A549 (cell line): Measurements from ENCODE around the gene TNN. TPM values are rescaled to one million over a fixed set of nuclear protein-coding genes. Genes with fewer than 3 reads are reported as not detected.
A peak's percentile ranks its signal among the peaks of the same experiment; 100 is the strongest.

Source experiments
- ATAC-seq, 2 experiments: fragments of 200-7000 bp in 1 of 2; fragments of >200 bp in 1 of 2; cut with Nextera tagmentation in 1 of 2; cut with Tn5 transposase in 1 of 2; 3 replicates each; pipeline versions ENCODE4 v1.8.0 to v1.9.1; 2018 to 2020; ENCODE audit warnings: mild to moderate bottlenecking in 1 of 2, moderate library complexity in 1 of 2
- CTCF ChIA-PET: fragments of 300-600 bp; sonication (Branson Sonifier 250); formaldehyde crosslinking; extraction: SDS; loops from one replicate; lab custom pipeline; 2021; ENCODE audit warnings: antibody characterized with exemption, inconsistent platforms; lab: Yijun Ruan, JAX
- POLR2A ChIA-PET: fragments of 350-600 bp; formaldehyde crosslinking; extraction: SDS; loops from one replicate; lab custom pipeline; 2021; ENCODE audit warnings: antibody characterized with exemption, inconsistent platforms; lab: Yijun Ruan, JAX
- DNase-seq, 2 experiments: peaks; one replicate each; pipeline versions ENCODE4 v3.0.0 to v3.0.0-alpha.2; 2011 to 2016; ENCODE audit warnings: low read depth in 1 of 2, low spot score in 1 of 2
- FAIRE-seq: peaks from 2 replicates; lab custom pipeline; 2011; peaks lifted over from hg19 to GRCh38; lab: Jason Lieb, UNC
- H3K27ac ChIP-seq, 2 experiments: fragments of >200 bp; sonication (Bioruptor Twin); formaldehyde crosslinking; 3 replicates each; pipeline ENCODE4 v1.5.1; 2016 to 2017
- H3K4me1 ChIP-seq: fragments of >200 bp; sonication (Bioruptor Twin); formaldehyde crosslinking; 3 replicates; pipeline ENCODE4 v1.6.1; 2016
- H3K4me2 ChIP-seq: fragments of >200 bp; sonication (Bioruptor Twin); formaldehyde crosslinking; 3 replicates; pipeline ENCODE4 v1.6.1; 2016
- H3K4me3 ChIP-seq: fragments of >200 bp; sonication (Bioruptor Twin); formaldehyde crosslinking; 3 replicates; pipeline ENCODE4 v1.5.1; 2016
- H3K9me3 ChIP-seq: fragments of >200 bp; sonication (Bioruptor Twin); formaldehyde crosslinking; 3 replicates; pipeline ENCODE4 v1.6.1; 2016
- BCL3 ChIP-seq: fragments of >200 bp; sonication (Bioruptor Twin); formaldehyde crosslinking; IDR thresholded peaks from 3 replicates; pipeline ENCODE4 v1.6.1; 2016
- CBX2 ChIP-seq: fragments of 200-600 bp; sonication (generic); IDR thresholded peaks from 2 replicates; pipeline ENCODE4 v1.6.1; 2016; ENCODE audit warnings: low read depth, mild to moderate bottlenecking, borderline replicate concordance
- CEBPB ChIP-seq, 2 experiments: fragments of >200 bp in 1 of 2; sonication (Bioruptor Twin) in 1 of 2; formaldehyde crosslinking in 1 of 2; IDR thresholded peaks; 2 replicates each; pipeline ENCODE4 v1.6.1; 2012 to 2016
- CHD2 ChIP-seq: fragments of 150-350 bp; IDR thresholded peaks from 2 replicates; pipeline ENCODE4 v1.6.1; 2014; ENCODE audit warnings: low read length; ENCODE audit not compliant: partially characterized antibody
- CHD4 ChIP-seq: fragments of 200-600 bp; sonication (generic); IDR thresholded peaks from 2 replicates; pipeline ENCODE4 v1.6.1; 2016; ENCODE audit warnings: antibody characterized with exemption, mild to moderate bottlenecking, borderline replicate concordance
- EHMT2 ChIP-seq: fragments of 200-600 bp; sonication (generic); IDR thresholded peaks from 2 replicates; pipeline ENCODE4 v1.6.1; 2016; ENCODE audit warnings: antibody characterized with exemption, low read depth, mild to moderate bottlenecking, moderate library complexity
- EP300 ChIP-seq, 2 experiments: fragments of >200 bp; sonication (Bioruptor Twin); formaldehyde crosslinking; IDR thresholded peaks; 2 replicates in 1 of 2; 3 replicates in 1 of 2; pipeline ENCODE4 v1.6.1; 2016 to 2017
- FOSB ChIP-seq: fragments of 250-450 bp; sonication (Bioruptor Pico); IDR thresholded peaks from 2 replicates; pipeline ENCODE4 v1.5.0; 2020; ENCODE audit warnings: mild to moderate bottlenecking, moderate library complexity
- HEYL ChIP-seq: fragments of 250-450 bp; sonication (Bioruptor Pico); IDR thresholded peaks from 2 replicates; pipeline ENCODE4 v1.8.0; 2021; ENCODE audit warnings: mild to moderate bottlenecking, moderate library complexity
- HOXB13 ChIP-seq: fragments of 250-450 bp; sonication (Bioruptor Pico); IDR thresholded peaks from 2 replicates; pipeline ENCODE4 v1.5.0; 2020; ENCODE audit warnings: low read depth, mild to moderate bottlenecking, moderate library complexity
- KDM1A ChIP-seq: fragments of 200-600 bp; sonication (generic); IDR thresholded peaks from 2 replicates; pipeline ENCODE4 v1.6.1; 2016; ENCODE audit warnings: low read depth, mild to moderate bottlenecking
- MAZ ChIP-seq: fragments of 150-350 bp; IDR thresholded peaks from 2 replicates; pipeline ENCODE4 v1.6.1; 2014; ENCODE audit warnings: antibody characterized with exemption, low read depth, low read length, borderline replicate concordance
- POLR2AphosphoS2 ChIP-seq: conservative IDR thresholded peaks from 2 replicates; pipeline ENCODE4 v1.6.1; 2012; ENCODE audit warnings: low read length, improper control_type of control experiment, inconsistent platforms
- RAD21 ChIP-seq, 2 experiments: fragments of >200 bp in 1 of 2; sonication (Bioruptor Twin) in 1 of 2; formaldehyde crosslinking in 1 of 2; IDR thresholded peaks in 1 of 2; conservative IDR thresholded peaks in 1 of 2; 2 replicates in 1 of 2; 3 replicates in 1 of 2; pipeline ENCODE4 v1.6.1; 2012 to 2018; ENCODE audit warnings: inconsistent platforms in 1 of 2
- RARB ChIP-seq: fragments of 250-450 bp; sonication (Bioruptor Pico); IDR thresholded peaks from 2 replicates; pipeline ENCODE4 v1.8.0; 2021; ENCODE audit warnings: mild to moderate bottlenecking, moderate library complexity
- RFX5 ChIP-seq: fragments of 450-650 bp; IDR thresholded peaks from 2 replicates; pipeline ENCODE4 v1.7.1; 2014; ENCODE audit warnings: antibody characterized with exemption, mild to moderate bottlenecking, moderate library complexity
- RNF2 ChIP-seq: fragments of 200-600 bp; sonication (generic); IDR thresholded peaks from 2 replicates; pipeline ENCODE4 v1.6.1; 2016; ENCODE audit warnings: low read depth, mild to moderate bottlenecking, antibody characterized with exemption, moderate library complexity, borderline replicate concordance
- SMC3 ChIP-seq: fragments of >200 bp; sonication (Bioruptor Twin); formaldehyde crosslinking; IDR thresholded peaks from 3 replicates; pipeline ENCODE4 v1.6.1; 2018; ENCODE audit warnings: inconsistent platforms
- TFCP2L1 ChIP-seq: fragments of 250-450 bp; sonication (Bioruptor Pico); IDR thresholded peaks from 2 replicates; pipeline ENCODE4 v1.5.0; 2021; ENCODE audit warnings: mild to moderate bottlenecking
- WGBS: methylation state at CpG from one replicate; pipeline ENCODE4 v1.1.6; 2017; ENCODE audit errors: missing lambda C conversion rate; 5-methylcytosine and 5-hydroxymethylcytosine counted together
- polyA plus RNA-seq, 4 experiments: library from polyadenylated mRNA; depleted of rRNA in 3 of 4; stranded (reverse); fragments of >200 nt; fragmentation: RNase III in 1 of 4; extraction: RNeasy Plus Mini Kit Qiagen cat#74134 plus additional on column Dnase treatment in 1 of 4; gene quantifications; 2 replicates in 3 of 4; 3 replicates in 1 of 4; pipeline ENCODE4 v1.2.3, GENCODE V29; 2011 to 2017

Gene TNN
- polyA plus RNA-seq, 2 of the 4 experiments (the other 2 are of a cell fraction): not detected

- no peak for FAIRE-seq
- H3K27ac ChIP-seq: no peak overlapping the region
- no peak overlapping the region for H3K4me3 ChIP-seq
- no peak overlapping the region for H3K4me2 ChIP-seq
- no peak for DNase-seq
- peak in 1 of 2 experiments; percentile 62; a peak in 3 of 6 replicates for ATAC-seq
- TF ChIP-seq RNF2: no peak
- TF ChIP-seq MAZ: no peak
- no peak for TF ChIP-seq CEBPB (IDR thresholded peaks at IDR 0.05)
- TF ChIP-seq HOXB13 (CRISPR knock-in tag): no peak
- no peak for TF ChIP-seq FOSB (CRISPR knock-in tag)
- no peak for TF ChIP-seq RARB (CRISPR knock-in tag)
- TF ChIP-seq HEYL (CRISPR knock-in tag): no peak
- no peak for TF ChIP-seq TFCP2L1 (CRISPR knock-in tag)
- TF ChIP-seq SMC3: no peak
- TF ChIP-seq RFX5: no peak
- TF ChIP-seq CHD4: no peak
- no peak for TF ChIP-seq BCL3
- TF ChIP-seq EP300 (IDR thresholded peaks at IDR 0.05): no peak
- no peak for TF ChIP-seq CBX2
- TF ChIP-seq CHD2: no peak
- ChIA-PET CTCF (interaction anchor here (0.9 to 2.8 kb wide), 4 partner anchors 9 to 18 kb away, joined by 3 to 12 read pairs (median 4); no protein-coding TSS in a partner anchor), POLR2A (no interaction called here)
- WGBS: 31% methylated on average over 2 of the region's 4 CpGs
- H3K9me3 ChIP-seq: no peaks in the 10 kb centered on the region
- no peaks in the 10 kb centered on the region for H3K4me1 ChIP-seq
Observed at GRCh38 chr1:175168782-175169181, 101.1 kb downstream of the TNN start.

GRCh38 chr1:175169286-175170018 lies 101.8 kb downstream of the TNN start:
- no peak overlapping the region for H3K4me3 ChIP-seq
- no peaks in the 10 kb centered on the region for H3K4me1 ChIP-seq
- ChIA-PET CTCF (interaction anchor here (0.9 to 2.8 kb wide), 3 partner anchors 10 to 18 kb away, joined by 3 to 12 read pairs (median 4); no protein-coding TSS in a partner anchor), POLR2A (no interaction called here)
- H3K27ac ChIP-seq: no peak overlapping the region
- ATAC-seq (no peak), DNase-seq (no peak), FAIRE-seq (no peak)
- H3K4me2 ChIP-seq: no peak overlapping the region
- TF ChIP-seq RAD21 (conservative IDR thresholded peaks at IDR 0.05 in 1 of 2, IDR thresholded peaks at IDR 0.05 in 1 of 2) (no peak), KDM1A (no peak), POLR2AphosphoS2 (no peak), MAZ (no peak)
- H3K9me3 ChIP-seq: no peaks in the 10 kb centered on the region
- 8% methylated on average over 6 of the region's 6 CpGs for WGBS

GRCh38 chr1:175171036-175171913 lies 103.6 kb downstream of the TNN start:
- TF ChIP-seq EHMT2 (no peak), CEBPB (IDR thresholded peaks at IDR 0.05) (no peak), HOXB13 (CRISPR knock-in tag) (no peak), BCL3 (no peak)
- TF ChIP-seq, all 56 proteins: peak for 0
- H3K4me1 ChIP-seq: no peaks in the 10 kb centered on the region
- no peak for ATAC-seq
- no peak overlapping the region for H3K4me2 ChIP-seq
- no peak overlapping the region for H3K27ac ChIP-seq
- POLR2A ChIA-PET: no interaction called here
- CTCF ChIA-PET: interaction anchor here (2.8 to 3.1 kb wide), 3 partner anchors 16 to 20 kb away, joined by 10 to 12 read pairs (median 11); no protein-coding TSS in a partner anchor
- no peak for DNase-seq
- H3K9me3 ChIP-seq: no peaks in the 10 kb centered on the region
- H3K4me3 ChIP-seq: no peak overlapping the region
- FAIRE-seq: no peak
- 28% methylated on average over 9 of the region's 9 CpGs for WGBS
